Colonic mucosa (tissue), 4 donors: ENCODE results near the gene SSNA1. TPM values are rescaled to one million over a fixed set of nuclear protein-coding genes. Genes with fewer than 3 reads are reported as not detected.

Experiments
- DNase-seq: peaks from one replicate; pipeline ENCODE4 v3.0.0-alpha.2; 2020
- H3K27ac ChIP-seq: fragments of 200-600 bp; one replicate; pipeline ENCODE4 v1.8.0; 2021
- H3K27me3 ChIP-seq: fragments of 200-600 bp; one replicate; pipeline ENCODE4 v1.8.0; 2021
- H3K36me3 ChIP-seq: fragments of 200-600 bp; one replicate; pipeline ENCODE4 v1.8.0; 2021
- H3K4me1 ChIP-seq: fragments of 200-600 bp; one replicate; pipeline ENCODE4 v1.8.0; 2021; ENCODE audit warnings: mild to moderate bottlenecking
- H3K4me3 ChIP-seq: fragments of 200-600 bp; one replicate; pipeline ENCODE4 v1.8.0; 2021
- H3K9ac ChIP-seq, 2 donors: one replicate each; pipeline ENCODE4 v1.7.0; 2013; ENCODE audit warnings: control low read depth in 2 of 2, low read depth in 2 of 2, low read length in 2 of 2
- H3K9me3 ChIP-seq: fragments of 200-600 bp; one replicate; pipeline ENCODE4 v1.8.0; 2021
- intact Hi-C: fragments of 100-400 bp; cut with DNase I; formaldehyde crosslinking; loops from one replicate; pipeline ENCODE4 v1.14.1; 2022
- total RNA-seq, 2 donors: library from RNA; stranded (reverse); fragmentation: NEBNext Ultra II Directional in 1 of 2; extraction: Animal tissue kit (Norgen Biotek cat#: 25700) in 1 of 2; gene quantifications; one replicate each; pipeline ENCODE4 v1.2.1, GENCODE V29; 2021
- TF ChIP-seq, protein P1 (sequence below): fragments of 200-600 bp; IDR thresholded peaks from one replicate; pipeline ENCODE4 v1.8.0; 2022; ENCODE audit warnings: antibody characterized with exemption, mild to moderate bottlenecking
- donor health status: healthy.
- donor health status: DM: no; HTN: no; CAD: no.
- donor health status: DM: no; HTN: no; CAD: no.

SSNA1 gene
- total RNA-seq, 2 donors from 2014 or later = 60.0 to 100 TPM

DNA sequence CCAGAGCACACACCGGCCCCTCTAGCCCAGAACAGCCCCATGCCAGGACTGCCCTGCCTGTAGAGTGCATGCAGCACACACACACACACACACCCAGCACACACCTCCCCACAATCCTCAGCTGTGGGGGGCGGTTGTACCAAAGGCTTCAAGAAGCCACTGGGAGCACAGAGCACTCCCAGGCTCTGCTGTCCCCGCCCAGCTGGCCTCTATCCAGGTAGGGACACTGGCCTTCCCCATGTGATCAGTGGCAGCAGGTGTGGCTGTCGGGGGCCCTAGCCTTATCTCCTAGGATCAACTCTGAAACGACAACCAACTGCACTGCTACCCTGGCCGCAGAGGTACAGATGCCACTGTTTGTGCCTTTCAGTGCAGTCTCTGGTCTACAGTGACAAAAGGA is 2.1 kb upstream of the SSNA1 start:
- intact Hi-C loops = loop anchor here (5.0 kb wide), 1 partner anchor 41 kb away; the partner anchor contains the start of genes CYSRT1 and RNF224

DNA sequence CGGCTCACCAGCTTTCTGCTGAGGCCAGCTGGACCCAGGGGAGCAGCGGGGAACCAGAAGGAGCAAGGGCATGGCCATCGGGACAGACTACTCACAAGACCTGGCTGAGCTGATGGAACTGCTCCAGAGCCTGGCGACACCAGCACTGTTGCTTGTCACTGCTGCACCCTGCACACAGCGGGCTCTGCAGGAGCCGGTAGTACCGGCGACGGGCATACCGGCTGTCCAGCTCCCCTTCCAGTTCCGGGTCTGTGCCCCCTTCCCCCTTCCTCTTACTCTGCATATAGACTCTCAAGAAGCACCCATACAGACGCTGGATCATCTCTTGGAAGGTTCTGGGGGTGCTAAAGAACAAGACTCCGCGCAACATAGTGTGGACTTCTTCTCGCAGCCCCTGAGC is 1.1 kb upstream of the SSNA1 start:
- TF ChIP-seq, protein P1, sequence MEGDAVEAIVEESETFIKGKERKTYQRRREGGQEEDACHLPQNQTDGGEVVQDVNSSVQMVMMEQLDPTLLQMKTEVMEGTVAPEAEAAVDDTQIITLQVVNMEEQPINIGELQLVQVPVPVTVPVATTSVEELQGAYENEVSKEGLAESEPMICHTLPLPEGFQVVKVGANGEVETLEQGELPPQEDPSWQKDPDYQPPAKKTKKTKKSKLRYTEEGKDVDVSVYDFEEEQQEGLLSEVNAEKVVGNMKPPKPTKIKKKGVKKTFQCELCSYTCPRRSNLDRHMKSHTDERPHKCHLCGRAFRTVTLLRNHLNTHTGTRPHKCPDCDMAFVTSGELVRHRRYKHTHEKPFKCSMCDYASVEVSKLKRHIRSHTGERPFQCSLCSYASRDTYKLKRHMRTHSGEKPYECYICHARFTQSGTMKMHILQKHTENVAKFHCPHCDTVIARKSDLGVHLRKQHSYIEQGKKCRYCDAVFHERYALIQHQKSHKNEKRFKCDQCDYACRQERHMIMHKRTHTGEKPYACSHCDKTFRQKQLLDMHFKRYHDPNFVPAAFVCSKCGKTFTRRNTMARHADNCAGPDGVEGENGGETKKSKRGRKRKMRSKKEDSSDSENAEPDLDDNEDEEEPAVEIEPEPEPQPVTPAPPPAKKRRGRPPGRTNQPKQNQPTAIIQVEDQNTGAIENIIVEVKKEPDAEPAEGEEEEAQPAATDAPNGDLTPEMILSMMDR = no peak
- H3K9me3 ChIP-seq = no peaks in the 10 kb centered on the region
- H3K27ac ChIP-seq = no peak overlapping the region
- H3K36me3 ChIP-seq = peaks cover 3% of the 10 kb centered on the region
- no peak for DNase-seq
- H3K9ac ChIP-seq = peak overlapping the region; percentile 85 to 93
- H3K4me3 ChIP-seq = peak overlapping the region; percentile 99
- peaks cover 36% of the 10 kb centered on the region for H3K4me1 ChIP-seq
- H3K27me3 ChIP-seq = no peaks in the 10 kb centered on the region
- intact Hi-C loops = loop anchor here (5.0 kb wide), 1 partner anchor 40 kb away; the partner anchor contains the start of genes CYSRT1 and RNF224

More for the DNA sequence above, 2.1 kb upstream of the SSNA1 start:
- Histone ChIP-seq H3K4me3 (no peak overlapping the region), H3K36me3 (peaks cover 3% of the 10 kb centered on the region), H3K27me3 (no peaks in the 10 kb centered on the region), H3K4me1 (peaks cover 36% of the 10 kb centered on the region), H3K9ac (no peak overlapping the region), H3K9me3 (no peaks in the 10 kb centered on the region), H3K27ac (no peak overlapping the region)
- no peak for DNase-seq
- TF ChIP-seq, protein P1 = no peak

DNA sequence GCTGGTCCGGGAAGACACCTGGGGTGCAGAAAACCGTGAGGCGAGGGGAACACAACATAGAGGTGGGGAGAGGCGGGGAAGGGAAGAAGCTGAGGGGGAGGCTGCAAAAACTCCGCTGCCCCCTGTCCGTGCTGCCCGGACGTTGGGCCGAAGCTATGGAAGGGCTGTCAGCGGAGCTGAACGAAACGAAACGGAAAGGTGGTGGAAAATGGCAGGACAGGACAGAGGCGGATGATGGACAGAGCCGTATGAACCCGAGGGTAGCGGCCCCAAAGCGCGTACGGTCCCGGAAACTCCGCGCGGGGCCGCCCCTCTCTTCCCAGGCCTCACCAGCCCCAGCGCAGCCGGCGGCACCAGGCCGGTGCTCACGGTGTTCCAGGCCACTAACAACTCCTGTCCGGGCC is 388 bp upstream of the SSNA1 start:
- Histone ChIP-seq H3K36me3 (peaks cover 3% of the 10 kb centered on the region), H3K4me3 (peak overlapping the region; percentile 99), H3K4me1 (peaks cover 36% of the 10 kb centered on the region), H3K27me3 (no peaks in the 10 kb centered on the region), H3K27ac (peak overlapping the region; percentile 98), H3K9me3 (no peaks in the 10 kb centered on the region), H3K9ac (peak overlapping the region; percentile 85 to 93)
- intact Hi-C loops = loop anchor here (5.0 kb wide), 1 partner anchor 39 kb away; the partner anchor contains the start of genes CYSRT1 and RNF224
- TF ChIP-seq, protein P1 = no peak
- DNase-seq = no peak

DNA sequence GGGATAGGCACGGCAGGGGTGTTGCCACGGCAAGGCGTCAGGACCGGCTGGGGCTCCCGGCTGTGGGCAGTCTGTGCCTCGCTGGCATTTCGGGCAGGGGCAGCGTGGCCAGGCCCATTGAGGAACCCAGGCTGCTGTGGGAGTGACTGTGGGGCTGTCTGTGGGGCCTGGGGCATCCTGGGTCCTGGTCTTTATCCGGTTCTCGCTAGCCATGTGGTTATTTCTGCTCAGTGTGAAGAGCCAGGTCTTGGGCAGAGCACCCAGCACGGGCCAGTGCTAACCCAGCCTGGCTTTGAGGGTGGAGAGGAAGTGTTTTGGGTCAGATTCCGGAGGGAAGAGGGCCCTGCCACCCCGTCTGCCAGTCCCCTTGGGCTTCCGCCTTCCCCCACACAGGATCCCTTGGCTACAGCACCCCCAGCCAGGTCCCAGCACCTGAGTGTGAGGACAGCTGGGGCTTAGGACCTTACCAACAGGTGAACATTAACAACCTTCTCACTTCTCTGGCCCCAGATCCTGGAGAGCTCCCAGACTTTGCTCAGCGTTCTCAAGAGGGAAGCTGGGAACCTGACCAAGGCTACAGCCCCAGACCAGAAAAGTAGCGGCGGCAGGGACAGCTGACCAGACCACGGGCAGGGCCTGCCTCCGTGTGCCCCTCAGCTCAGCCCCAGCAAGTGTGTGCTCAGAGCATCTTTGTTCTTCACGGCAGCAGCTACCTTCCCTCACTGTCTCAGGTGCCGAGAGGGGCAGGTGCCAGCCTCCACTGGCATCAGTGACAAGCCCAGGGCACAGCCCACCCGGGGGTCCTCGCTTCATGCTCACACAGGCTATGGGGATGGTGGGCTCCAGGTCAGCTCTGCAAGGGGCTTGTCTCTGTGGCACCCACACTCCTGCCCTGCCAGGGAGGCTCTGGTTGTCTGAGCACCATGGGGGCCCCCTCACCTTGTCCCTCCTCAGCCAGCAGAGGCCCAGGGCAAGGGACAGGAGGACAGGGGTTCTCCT is 1.1 kb downstream of the SSNA1 start:
- intact Hi-C loops = loop anchor here (5.0 kb wide), 1 partner anchor 38 kb away; the partner anchor contains the start of genes CYSRT1 and RNF224
- TF ChIP-seq, protein P1 = no peak
- Histone ChIP-seq H3K27me3 (no peaks in the 10 kb centered on the region), H3K4me3 (peak overlapping the region; percentile 99), H3K27ac (peak overlapping the region; percentile 98), H3K9me3 (no peaks in the 10 kb centered on the region), H3K36me3 (peaks cover 3% of the 10 kb centered on the region), H3K4me1 (peaks cover 41% of the 10 kb centered on the region), H3K9ac (peak overlapping the region; percentile 85 to 93)
- DNase-seq = no peak

DNA sequence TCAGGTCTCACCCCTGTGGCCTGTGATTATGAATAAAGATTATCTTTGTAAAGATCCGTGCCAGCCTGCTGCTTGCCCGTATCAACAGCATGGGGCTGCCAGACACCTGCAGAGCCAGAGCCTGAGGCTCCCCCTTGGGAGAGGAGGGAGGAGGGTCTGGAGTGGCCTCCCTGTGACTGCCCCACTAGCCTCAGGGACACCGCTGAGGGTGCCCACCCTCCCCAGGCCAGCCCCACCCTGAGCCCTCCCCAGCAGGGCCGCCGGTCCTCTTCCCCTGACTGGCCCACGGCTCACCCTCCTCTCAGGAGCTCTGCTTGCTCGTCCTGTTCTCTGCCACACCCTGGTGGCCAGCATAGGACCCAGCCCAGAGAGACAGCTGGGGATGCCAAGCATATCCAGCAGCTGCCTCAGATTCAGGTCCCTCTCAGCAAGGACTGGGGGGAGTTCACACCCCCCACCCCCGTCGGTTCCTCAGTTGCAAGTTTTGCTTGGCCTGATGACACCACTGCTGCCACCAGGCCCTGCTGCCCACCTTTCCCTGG is 1.9 kb downstream of the SSNA1 start:
- Histone ChIP-seq H3K9me3 (no peaks in the 10 kb centered on the region), H3K27ac (no peak overlapping the region), H3K4me3 (peak overlapping the region; percentile 99), H3K4me1 (peaks cover 49% of the 10 kb centered on the region), H3K9ac (peak overlapping the region in 1 of 2 donors; percentile 93), H3K27me3 (no peaks in the 10 kb centered on the region), H3K36me3 (peaks cover 3% of the 10 kb centered on the region)
- TF ChIP-seq, protein P1 = no peak
- intact Hi-C loops = no loop called here
- no peak for DNase-seq
